Mononuclear cell (primary cell): ENCODE data around the gene PRPF8. TPM values are rescaled to one million over a fixed set of nuclear protein-coding genes. Genes with fewer than 3 reads are reported as not detected.
"Not testable (repeated sequence)": the region's sequence is repeated elsewhere in the genome, so short reads cannot be mapped to it uniquely, and the experiment has no call there.

Experiments
- H3K27me3 ChIP-seq: 2 replicates; pipeline ENCODE4 v1.6.0; 2011; ENCODE audit warnings: low read length, control low read depth; ENCODE audit not compliant: insufficient read depth
- H3K4me1 ChIP-seq: 2 replicates; pipeline ENCODE4 v1.5.1; 2011; ENCODE audit warnings: mild to moderate bottlenecking, low read length, control low read depth; ENCODE audit not compliant: insufficient read depth
- H3K4me3 ChIP-seq: 2 replicates; pipeline ENCODE4 v1.5.1; 2011; ENCODE audit warnings: mild to moderate bottlenecking, low read length, moderate library complexity
- H3K9me3 ChIP-seq: 2 replicates; pipeline ENCODE4 v1.5.1; 2011; ENCODE audit warnings: low read depth, mild to moderate bottlenecking, control low read depth, low read length
- total RNA-seq: library from RNA; depleted of rRNA; stranded (reverse); fragments of >200 nt; gene quantifications from one replicate; pipeline ENCODE4 v1.2.3, GENCODE V29; 2012

PRPF8 gene
- total RNA-seq, 1 donor, result 186 TPM

- not testable (repeated sequence) for H3K27me3 ChIP-seq, H3K9me3 ChIP-seq, H3K4me3 ChIP-seq
- H3K4me1 ChIP-seq, result peaks cover 69% of the 10 kb centered on the region
Measured at GRCh38 chr17:1722022-1722421, 37.4 kb upstream of the PRPF8 start.

GRCh38 chr17:1720856-1721386 lies 36.3 kb upstream of the PRPF8 start:
- H3K9me3 ChIP-seq, result no peaks in the 10 kb centered on the region
- no peak overlapping the region for H3K4me3 ChIP-seq
- no peaks in the 10 kb centered on the region for H3K27me3 ChIP-seq
- H3K4me1 ChIP-seq, result peaks cover 60% of the 10 kb centered on the region

GRCh38 chr17:1718362-1719165 lies 33.9 kb upstream of the PRPF8 start:
- Histone ChIP-seq H3K9me3 (no peaks in the 10 kb centered on the region), H3K4me1 (peaks cover 59% of the 10 kb centered on the region), H3K4me3 (no peak overlapping the region), H3K27me3 (no peaks in the 10 kb centered on the region)

- H3K4me1 ChIP-seq, result peaks cover 46% of the 10 kb centered on the region
- H3K4me3 ChIP-seq, result peak overlapping the region; percentile 69
- no peaks in the 10 kb centered on the region for H3K27me3 ChIP-seq
- no peaks in the 10 kb centered on the region for H3K9me3 ChIP-seq
Measured at GRCh38 chr17:1716912-1717695, 32.4 kb upstream of the PRPF8 start.

GRCh38 chr17:1716076-1716911 lies 31.6 kb upstream of the PRPF8 start:
- H3K27me3 ChIP-seq, result no peaks in the 10 kb centered on the region
- H3K4me1 ChIP-seq, result peaks cover 45% of the 10 kb centered on the region
- no peaks in the 10 kb centered on the region for H3K9me3 ChIP-seq
- H3K4me3 ChIP-seq, result peak overlapping the region; percentile 69

- no peaks in the 10 kb centered on the region for H3K27me3 ChIP-seq
- peak overlapping the region; percentile 57 for H3K4me3 ChIP-seq
- no peaks in the 10 kb centered on the region for H3K9me3 ChIP-seq
- H3K4me1 ChIP-seq, result peaks cover 43% of the 10 kb centered on the region
Measured at GRCh38 chr17:1715803-1716075, 31.1 kb upstream of the PRPF8 start.

GRCh38 chr17:1714980-1715802 lies 30.5 kb upstream of the PRPF8 start:
- Histone ChIP-seq H3K4me3 (peak overlapping the region; percentile 57), H3K27me3 (no peaks in the 10 kb centered on the region), H3K4me1 (peaks cover 46% of the 10 kb centered on the region), H3K9me3 (no peaks in the 10 kb centered on the region)

- Histone ChIP-seq H3K4me1 (peaks cover 50% of the 10 kb centered on the region), H3K4me3 (peak overlapping the region; percentile 57), H3K27me3 (no peaks in the 10 kb centered on the region), H3K9me3 (no peaks in the 10 kb centered on the region)
Measured at GRCh38 chr17:1714427-1714979, 29.8 kb upstream of the PRPF8 start.

GRCh38 chr17:1713878-1714426 lies 29.3 kb upstream of the PRPF8 start:
- H3K27me3 ChIP-seq, result no peaks in the 10 kb centered on the region
- H3K4me3 ChIP-seq, result no peak overlapping the region

GRCh38 chr17:1713160-1713877 lies 28.7 kb upstream of the PRPF8 start:
- Histone ChIP-seq H3K27me3 (peaks cover 2% of the 10 kb centered on the region), H3K4me3 (no peak overlapping the region), H3K9me3 (no peaks in the 10 kb centered on the region), H3K4me1 (peaks cover 54% of the 10 kb centered on the region)

More at GRCh38 chr17:1713878-1714426, 29.3 kb upstream of the PRPF8 start:
- peaks cover 55% of the 10 kb centered on the region for H3K4me1 ChIP-seq
- H3K9me3 ChIP-seq, result no peaks in the 10 kb centered on the region

GRCh38 chr17:1712271-1712670 lies 27.6 kb upstream of the PRPF8 start:
- H3K4me1 ChIP-seq, result peaks cover 43% of the 10 kb centered on the region
- no peak overlapping the region for H3K4me3 ChIP-seq
- peaks cover 7% of the 10 kb centered on the region for H3K27me3 ChIP-seq
- H3K9me3 ChIP-seq, result no peaks in the 10 kb centered on the region

- Histone ChIP-seq H3K4me1 (peaks cover 38% of the 10 kb centered on the region), H3K27me3 (peaks cover 7% of the 10 kb centered on the region), H3K9me3 (no peaks in the 10 kb centered on the region), H3K4me3 (no peak overlapping the region)
Measured at GRCh38 chr17:1711804-1712203, 27.1 kb upstream of the PRPF8 start.

GRCh38 chr17:1710807-1711553 lies 26.3 kb upstream of the PRPF8 start:
- no peak overlapping the region for H3K4me3 ChIP-seq
- H3K4me1 ChIP-seq, result peaks cover 38% of the 10 kb centered on the region
- peaks cover 7% of the 10 kb centered on the region for H3K27me3 ChIP-seq
- H3K9me3 ChIP-seq, result no peaks in the 10 kb centered on the region
